Ovary (tissue), 3 donors: Measurements from ENCODE around the gene COL27A1.

Experiments
- CTCF ChIP-seq, 3 donors: fragments of 450-650 bp in 2 of 3; fragments of 200-600 bp in 1 of 3; IDR thresholded peaks; one replicate each; pipeline versions ENCODE4 v1.5.1 to v1.8.0; 2016 to 2022; ENCODE audit warnings: antibody characterized with exemption in 3 of 3, mild to moderate bottlenecking in 1 of 3
- EP300 ChIP-seq: sonication (generic); formaldehyde crosslinking; IDR thresholded peaks from one replicate; pipeline ENCODE4 v1.6.1; 2017; ENCODE audit warnings: antibody characterized with exemption
- POLR2A ChIP-seq: fragments of 450-650 bp; IDR thresholded peaks from one replicate; pipeline ENCODE4 v1.6.1; 2017; ENCODE audit warnings: antibody characterized with exemption, mild to moderate bottlenecking, moderate library complexity
- donor health status: DM: no; HTN: no; CAD: no.

- TF ChIP-seq POLR2A (no peak), CTCF (IDR thresholded peaks at IDR 0.05) (no peak), EP300 (no peak)
Observed at GRCh38 chr9:114249424-114250234, 94.3 kb downstream of the COL27A1 start.
